Measurements from ENCODE around the gene OVAAL.

The OVAAL gene

GRCh38 chr1:180606155-180606554 is 47.4 kb downstream of the OVAAL start:
- Histone ChIP-seq H3K36me3 (ENCODE audit: control insufficient read depth, low read length) (no peaks in the 10 kb centered on the region), H3K79me2 (ENCODE audit: control insufficient read depth, low read length) (no peaks in the 10 kb centered on the region), H3K9me2 (replicated peaks; ENCODE audit: control insufficient read depth, low read length) (no peaks in the 10 kb centered on the region), H3K27me3 (ENCODE audit: control insufficient read depth, low read length) (peaks cover 3% of the 10 kb centered on the region; the same call in 1 of the 2 replicates), H3K9me3 (ENCODE audit: control insufficient read depth, insufficient read depth, low read length) (no peaks in the 10 kb centered on the region), H3K4me2 (ENCODE audit: low read length) (no peak overlapping the region), H4K20me1 (ENCODE audit: control insufficient read depth, insufficient read depth, low read depth, low read length) (no peaks in the 10 kb centered on the region), H3F3A (ENCODE audit: control insufficient read depth, insufficient read depth) (no peaks in the 10 kb centered on the region; the same call in 1 of the 2 replicates), H3K27ac (ENCODE audit: low read depth, low read length) (no peak overlapping the region), H3K4me1 (ENCODE audit: control insufficient read depth, low read length) (peaks cover 2% of the 10 kb centered on the region; the same call in 1 of the 2 replicates), H3K4me3 (ENCODE audit: low read length) (no peak overlapping the region)
- no peak for TF ChIP-seq CTCF (IDR thresholded peaks at IDR 0.05; ENCODE audit: low read depth, low read length, poor library complexity, severe bottlenecking)
- no peak for TF ChIP-seq EZH2phosphoT487 (IDR thresholded peaks at IDR 0.05; ENCODE audit: borderline replicate concordance, low read length)

- Histone ChIP-seq H3K27me3 (ENCODE audit: control insufficient read depth, low read length) (no peaks in the 10 kb centered on the region), H3K4me3 (ENCODE audit: low read length) (no peak overlapping the region), H3K27ac (ENCODE audit: low read depth, low read length) (no peak overlapping the region), H3K36me3 (ENCODE audit: control insufficient read depth, low read length) (no peaks in the 10 kb centered on the region), H3K9me3 (ENCODE audit: control insufficient read depth, insufficient read depth, low read length) (no peaks in the 10 kb centered on the region), H3K9me2 (replicated peaks; ENCODE audit: control insufficient read depth, low read length) (no peaks in the 10 kb centered on the region), H3K4me2 (ENCODE audit: low read length) (no peak overlapping the region), H3K79me2 (ENCODE audit: control insufficient read depth, low read length) (no peaks in the 10 kb centered on the region), H4K20me1 (ENCODE audit: control insufficient read depth, insufficient read depth, low read depth, low read length) (no peaks in the 10 kb centered on the region), H3F3A (ENCODE audit: control insufficient read depth, insufficient read depth) (no peaks in the 10 kb centered on the region; the same call in 1 of the 2 replicates), H3K4me1 (ENCODE audit: control insufficient read depth, low read length) (peaks cover 8% of the 10 kb centered on the region)
- no peak for TF ChIP-seq CTCF (IDR thresholded peaks at IDR 0.05; ENCODE audit: low read depth, low read length, poor library complexity, severe bottlenecking)
- TF ChIP-seq EZH2phosphoT487 (IDR thresholded peaks at IDR 0.05; ENCODE audit: borderline replicate concordance, low read length) = no peak
These were observed 51.1 kb downstream of the OVAAL start for GRCh38 chr1:180609643-180610555.

GRCh38 chr1:180610556-180611015 is 51.8 kb downstream of the OVAAL start:
- H3K9me2 ChIP-seq (replicated peaks; ENCODE audit: control insufficient read depth, low read length) = no peaks in the 10 kb centered on the region
- H4K20me1 ChIP-seq (ENCODE audit: control insufficient read depth, insufficient read depth, low read depth, low read length) = no peaks in the 10 kb centered on the region
- peaks cover 8% of the 10 kb centered on the region for H3K4me1 ChIP-seq (ENCODE audit: control insufficient read depth, low read length)
- no peaks in the 10 kb centered on the region for H3K36me3 ChIP-seq (ENCODE audit: control insufficient read depth, low read length)
- no peaks in the 10 kb centered on the region for H3K27me3 ChIP-seq (ENCODE audit: control insufficient read depth, low read length)
- H3K4me2 ChIP-seq (ENCODE audit: low read length) = no peak overlapping the region
- no peaks in the 10 kb centered on the region for H3K9me3 ChIP-seq (ENCODE audit: control insufficient read depth, insufficient read depth, low read length)
- H3K79me2 ChIP-seq (ENCODE audit: control insufficient read depth, low read length) = no peaks in the 10 kb centered on the region
- no peak overlapping the region for H3K4me3 ChIP-seq (ENCODE audit: low read length)
- H3K27ac ChIP-seq (ENCODE audit: low read depth, low read length) = no peak overlapping the region
- no peaks in the 10 kb centered on the region; the same call in 1 of the 2 replicates for H3F3A ChIP-seq (ENCODE audit: control insufficient read depth, insufficient read depth)
- no peak for TF ChIP-seq CTCF (IDR thresholded peaks at IDR 0.05; ENCODE audit: low read depth, low read length, poor library complexity, severe bottlenecking)
- no peak for TF ChIP-seq EZH2phosphoT487 (IDR thresholded peaks at IDR 0.05; ENCODE audit: borderline replicate concordance, low read length)

Data from DOHH2 (cell line).